Sigmoid colon (tissue), 7 donors: ENCODE data around the gene PANK2. TPM values are rescaled to one million over a fixed set of nuclear protein-coding genes. Genes with fewer than 3 reads are reported as not detected.

Experiments used
- DNase-seq: peaks from one replicate; pipeline ENCODE4 v3.0.0-alpha.2; 2019
- H3K27ac ChIP-seq, 4 donors: fragments of 200-600 bp; sonication (generic); one replicate each; pipeline ENCODE4 v1.5.1; 2016 to 2019; ENCODE audit warnings: mild to moderate bottlenecking in 1 of 4
- H3K27me3 ChIP-seq, 3 donors: fragments of 200-600 bp; sonication (generic); one replicate each; pipeline ENCODE4 v1.5.1; 2019; ENCODE audit warnings: mild to moderate bottlenecking in 1 of 3
- H3K36me3 ChIP-seq, 4 donors: fragments of 200-600 bp; sonication (generic); one replicate each; pipeline ENCODE4 v1.5.1; 2016 to 2019
- H3K4me1 ChIP-seq, 4 donors: fragments of 200-600 bp; sonication (generic); one replicate each; pipeline ENCODE4 v1.5.1; 2017 to 2019
- H3K4me3 ChIP-seq, 4 donors: fragments of 200-600 bp; sonication (generic); one replicate each; pipeline ENCODE4 v1.5.1; 2017 to 2019; ENCODE audit warnings: mild to moderate bottlenecking in 2 of 4, moderate library complexity in 1 of 4
- H3K9me3 ChIP-seq, 4 donors: fragments of 200-600 bp in 3 of 4; sonication (generic) in 3 of 4; one replicate each; pipeline versions ENCODE4 v1.5.1 to v1.6.1; 2013 to 2019
- CTCF ChIP-seq, 4 experiments: fragments of 450-650 bp in 3 of 4; fragments of 200-600 bp in 1 of 4; IDR thresholded peaks; one replicate each; pipeline ENCODE4 v1.5.1; 2016 to 2019; ENCODE audit warnings: antibody characterized with exemption in 4 of 4, mild to moderate bottlenecking in 3 of 4, moderate library complexity in 2 of 4
- EP300 ChIP-seq, 4 donors: sonication (generic); formaldehyde crosslinking; IDR thresholded peaks; one replicate each; pipeline ENCODE4 v1.6.1; 2017; ENCODE audit warnings: antibody characterized with exemption in 4 of 4
- POLR2A ChIP-seq, 2 donors: fragments of 450-650 bp; IDR thresholded peaks; one replicate each; pipeline ENCODE4 v1.6.1; 2016; ENCODE audit warnings: antibody characterized with exemption in 2 of 2, mild to moderate bottlenecking in 2 of 2, moderate library complexity in 2 of 2
- POLR2AphosphoS5 ChIP-seq, 4 donors: sonication (generic); formaldehyde crosslinking; IDR thresholded peaks; one replicate each; pipeline ENCODE4 v1.6.1; 2017; ENCODE audit warnings: antibody characterized with exemption in 4 of 4
- WGBS, 2 donors: extraction: QIAGEN DNeasy Blood & Tissue Kit; methylation state at CpG; one replicate each; pipeline ENCODE4 v1.1.7; 2013; 5-methylcytosine and 5-hydroxymethylcytosine counted together
- intact Hi-C: fragments of 100-400 bp; cut with DNase I; formaldehyde crosslinking; loops from one replicate; pipeline ENCODE4 v1.15.1; 2023
- polyA plus RNA-seq, 3 donors: library from polyadenylated mRNA; stranded (reverse); fragments of 200-250 nt; gene quantifications; one replicate each; pipeline ENCODE4 v1.2.3, GENCODE V29; 2013
- total RNA-seq, 4 donors: library from RNA; depleted of rRNA; stranded (reverse); fragments of >200 nt; gene quantifications; one replicate each; pipeline ENCODE4 v1.1.0, GENCODE V29; 2016
- donor health status: healthy with polysubstance abuse.
- donor health status: Bipolar disorder and iron deficiency.
- donor health status: healthy.

Gene PANK2
- total and polyA plus RNA-seq, 7 donors: 16.2 to 43.2 (median 35.1) TPM

- H3K36me3 ChIP-seq: peaks cover 4 to 87% (median 26%) of the 10 kb centered on the region in 4 donors
- WGBS, 2 donors: 66% methylated on average over 2 of the region's 2 CpGs
These were observed 27.2 kb downstream of the PANK2 start for GRCh38 chr20:3916364-3916763.

DNA sequence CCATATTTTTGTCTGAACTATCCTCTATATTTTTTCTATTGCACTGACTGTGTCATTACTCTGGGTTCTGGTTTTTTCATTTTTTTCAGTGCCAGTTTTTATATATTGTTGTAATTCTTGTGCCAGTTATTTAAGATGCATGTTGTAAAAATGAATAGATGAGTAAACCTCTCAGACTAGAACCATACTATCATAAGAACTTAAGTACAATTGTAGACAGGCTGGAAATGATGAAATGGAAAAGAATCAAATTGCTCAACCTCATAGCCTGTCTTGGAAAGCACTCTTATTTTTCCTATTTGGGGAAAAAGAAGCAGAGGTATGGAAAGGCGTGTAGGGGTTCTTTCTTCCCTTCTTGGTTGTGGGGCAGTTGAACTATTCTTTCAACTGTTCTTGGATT lies 30.2 kb downstream of the PANK2 start:
- WGBS, 2 donors: 91 to 97% methylated on average over 1 of the region's 1 CpG
- Histone ChIP-seq H3K9me3 (no peaks in the 10 kb centered on the region), H3K27ac (no peak overlapping the region), H3K4me1 (peaks cover 0 to 21% (median 8%) of the 10 kb centered on the region in 4 donors), H3K36me3 (peaks cover 4 to 78% (median 24%) of the 10 kb centered on the region in 4 donors), H3K4me3 (no peak overlapping the region), H3K27me3 (no peaks in the 10 kb centered on the region)
- intact Hi-C loops: no loop called here
- TF ChIP-seq POLR2A (IDR thresholded peaks at IDR 0.05) (no peak), POLR2AphosphoS5 (IDR thresholded peaks at IDR 0.05) (no peak), CTCF (IDR thresholded peaks at IDR 0.05) (no peak), EP300 (IDR thresholded peaks at IDR 0.05) (no peak)
- DNase-seq: no peak

More at GRCh38 chr20:3916364-3916763, 27.2 kb downstream of the PANK2 start:
- TF ChIP-seq EP300 (IDR thresholded peaks at IDR 0.05) (no peak), POLR2AphosphoS5 (IDR thresholded peaks at IDR 0.05) (no peak), POLR2A (IDR thresholded peaks at IDR 0.05) (no peak), CTCF (IDR thresholded peaks at IDR 0.05) (no peak)
- H3K27ac ChIP-seq: no peak overlapping the region
- H3K27me3 ChIP-seq: no peaks in the 10 kb centered on the region
- H3K9me3 ChIP-seq: no peaks in the 10 kb centered on the region
- intact Hi-C loops: no loop called here
- no peak overlapping the region for H3K4me3 ChIP-seq
- no peak for DNase-seq
- peaks cover 0 to 13% (median 4%) of the 10 kb centered on the region in 4 donors for H3K4me1 ChIP-seq

GRCh38 chr20:3922223-3922982 lies 33.2 kb downstream of the PANK2 start:
- peaks cover 0 to 68% (median 28%) of the 10 kb centered on the region in 4 donors for H3K36me3 ChIP-seq
- intact Hi-C loops: loop anchor here (5.0 kb wide), 1 partner anchor 55 kb away; no protein-coding TSS in a partner anchor
- no peaks in the 10 kb centered on the region for H3K27me3 ChIP-seq
- H3K27ac ChIP-seq: no peak overlapping the region
- peaks cover 0 to 11% (median 7%) of the 10 kb centered on the region in 4 donors for H3K4me1 ChIP-seq
- H3K9me3 ChIP-seq: no peaks in the 10 kb centered on the region
- no peak for DNase-seq
- 72 to 73% methylated on average over 13 of the region's 13 CpGs for WGBS, 2 donors
- H3K4me3 ChIP-seq: no peak overlapping the region
- TF ChIP-seq CTCF (IDR thresholded peaks at IDR 0.05) (no peak), EP300 (IDR thresholded peaks at IDR 0.05) (no peak), POLR2A (IDR thresholded peaks at IDR 0.05) (no peak), POLR2AphosphoS5 (IDR thresholded peaks at IDR 0.05) (no peak)

GRCh38 chr20:3922983-3923339 lies 33.8 kb downstream of the PANK2 start:
- H3K4me1 ChIP-seq: peaks cover 0 to 13% (median 7%) of the 10 kb centered on the region in 4 donors
- peaks cover 0 to 62% (median 28%) of the 10 kb centered on the region in 4 donors for H3K36me3 ChIP-seq
- whole genome bisulfite sequencing, 2 donors: 90 to 92% methylated on average over 4 of the region's 4 CpGs
- H3K27ac ChIP-seq: no peak overlapping the region
- no peak for TF ChIP-seq EP300 (IDR thresholded peaks at IDR 0.05)
- no peak for TF ChIP-seq POLR2AphosphoS5 (IDR thresholded peaks at IDR 0.05)
- no peak for TF ChIP-seq CTCF (IDR thresholded peaks at IDR 0.05)
- TF ChIP-seq POLR2A (IDR thresholded peaks at IDR 0.05): no peak
- intact Hi-C loops: loop anchor here (5.0 kb wide), 1 partner anchor 56 kb away; no protein-coding TSS in a partner anchor
- no peak for DNase-seq
- no peak overlapping the region for H3K4me3 ChIP-seq
- no peaks in the 10 kb centered on the region for H3K9me3 ChIP-seq
- no peaks in the 10 kb centered on the region for H3K27me3 ChIP-seq
